GM23338 (cell line): Measurements from ENCODE around the gene SAP130.

Source experiments
- CREB1 ChIP-seq: fragments of 250-450 bp; sonication (Bioruptor Pico); IDR thresholded peaks from 2 replicates; pipeline ENCODE4 v1.5.0; 2020; ENCODE audit warnings: low read depth, mild to moderate bottlenecking, moderate library complexity
- CTCF ChIP-seq, 2 experiments: fragments of 200-600 bp in 1 of 2; sonication (generic) in 1 of 2; conservative IDR thresholded peaks; 2 replicates each; pipeline versions ENCODE4 v1.5.1 to v1.6.1; 2016 to 2017; ENCODE audit warnings: antibody characterized with exemption in 2 of 2, low read depth in 2 of 2, mild to moderate bottlenecking in 2 of 2, moderate library complexity in 1 of 2
- ETS1 ChIP-seq: IDR thresholded peaks from 2 replicates; pipeline ENCODE4 v1.6.1; 2016; ENCODE audit warnings: antibody characterized with exemption
- EZH2 ChIP-seq: fragments of 200-600 bp; sonication (generic); IDR thresholded peaks from one replicate; pipeline ENCODE4 v1.8.0; 2017; ENCODE audit warnings: antibody characterized with exemption, mild to moderate bottlenecking, low read depth; ENCODE audit not compliant: unreplicated experiment
- EZH2phosphoT487 ChIP-seq: fragments of 200-600 bp; sonication (generic); IDR thresholded peaks from one replicate; pipeline ENCODE4 v1.8.1; 2018; ENCODE audit warnings: antibody characterized with exemption; ENCODE audit not compliant: unreplicated experiment
- JUNB ChIP-seq: IDR thresholded peaks from one replicate; pipeline ENCODE4 v1.6.1; 2016; ENCODE audit warnings: antibody characterized with exemption; ENCODE audit not compliant: unreplicated experiment
- POLR2AphosphoS5 ChIP-seq: IDR thresholded peaks from 2 replicates; pipeline ENCODE4 v1.6.1; 2016; ENCODE audit warnings: antibody characterized with exemption, low read depth
- REST ChIP-seq: IDR thresholded peaks from one replicate; pipeline ENCODE4 v1.6.1; 2018; ENCODE audit warnings: antibody characterized with exemption; ENCODE audit not compliant: unreplicated experiment
- STAT1 ChIP-seq: IDR thresholded peaks from one replicate; pipeline ENCODE4 v1.6.1; 2016; ENCODE audit warnings: antibody characterized with exemption; ENCODE audit not compliant: unreplicated experiment
- ZNF114 ChIP-seq: fragments of 250-450 bp; sonication (Bioruptor Pico); IDR thresholded peaks from 2 replicates; pipeline ENCODE4 v1.5.0; 2020; ENCODE audit warnings: mild to moderate bottlenecking, moderate library complexity
- ZNF331 ChIP-seq: fragments of 250-450 bp; sonication (Bioruptor Pico); IDR thresholded peaks from 2 replicates; pipeline ENCODE4 v1.5.0; 2020; ENCODE audit warnings: low read depth, mild to moderate bottlenecking, moderate library complexity
- ZNF462 ChIP-seq: fragments of 250-450 bp; sonication (Bioruptor Pico); IDR thresholded peaks from 2 replicates; pipeline ENCODE4 v1.5.0; 2020; ENCODE audit warnings: mild to moderate bottlenecking, moderate library complexity

DNA sequence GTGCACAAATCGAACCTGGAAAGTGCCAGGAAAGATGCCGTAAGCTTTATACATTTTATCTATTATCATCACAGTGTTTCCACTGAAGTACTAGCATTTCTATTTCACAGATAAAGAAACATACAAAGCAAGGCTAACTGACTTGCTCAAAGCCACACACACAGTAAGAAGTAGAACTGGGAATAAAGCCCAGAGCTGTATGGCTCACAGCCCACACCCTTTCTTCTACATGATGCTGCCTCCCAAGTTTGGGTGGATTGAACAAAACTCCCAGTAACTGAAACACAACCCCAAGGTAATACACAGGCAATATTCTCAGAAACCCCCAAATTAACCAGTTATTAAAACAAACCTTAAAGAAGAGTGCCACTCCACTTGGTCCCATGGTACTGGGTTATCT lies 11.2 kb downstream of the SAP130 start:
- no peak for TF ChIP-seq REST
- TF ChIP-seq POLR2AphosphoS5, result no peak
- no peak for TF ChIP-seq EZH2phosphoT487
- TF ChIP-seq EZH2, result no peak
- no peak for TF ChIP-seq CTCF (conservative IDR thresholded peaks at IDR 0.05; ENCODE audit: low read depth in 2 of 2)
- TF ChIP-seq JUNB, result no peak
- TF ChIP-seq ZNF462 (CRISPR knock-in tag), result no peak
- no peak for TF ChIP-seq ETS1
- no peak for TF ChIP-seq ZNF331 (CRISPR knock-in tag)
- TF ChIP-seq ZNF114 (CRISPR knock-in tag), result no peak
- no peak for TF ChIP-seq STAT1
- no peak for TF ChIP-seq CREB1 (CRISPR knock-in tag)
